ENCODE results near the gene GNG2. TPM values are rescaled to one million over a fixed set of nuclear protein-coding genes. Genes with fewer than 3 reads are reported as not detected.

The GNG2 gene
- total and polyA plus RNA-seq, 2 donors from 2014 or later, result 4.0 to 35.6 TPM

- intact Hi-C loops (cut with DNase I), result no loop called here
- Histone ChIP-seq H3K27me3 (ENCODE audit: control insufficient read depth, insufficient read depth, low read length) (no peaks in the 10 kb centered on the region), H3K4me3 (ENCODE audit: low read length in 3 of 3) (no peak overlapping the region), H3K9ac (ENCODE audit: low read length in 3 of 3) (no peak overlapping the region), H3K27ac (ENCODE audit: low read depth in 2 of 2, low read length in 2 of 2) (no peak overlapping the region), H3K9me3 (ENCODE audit: control insufficient read depth in 2 of 3, insufficient read depth in 1 of 3, low read length in 3 of 3) (no peaks in the 10 kb centered on the region), H3K4me1 (ENCODE audit: control insufficient read depth in 2 of 3, insufficient read depth in 2 of 3, low read depth in 1 of 3, low read length in 3 of 3) (no peaks in the 10 kb centered on the region), H3K36me3 (ENCODE audit: control insufficient read depth in 2 of 3, insufficient read depth in 3 of 3, low read length in 3 of 3) (no peaks in the 10 kb centered on the region)
- no peak for TF ChIP-seq CTCF (IDR thresholded peaks at IDR 0.05; ENCODE audit: borderline replicate concordance, extremely low read depth, insufficient read depth)
- DNase-seq, result no peak
- no peak for FAIRE-seq
Measured at GRCh38 chr14:51869411-51870100, 9.1 kb downstream of the GNG2 start.

- no peaks in the 10 kb centered on the region for H3K27me3 ChIP-seq (ENCODE audit: control insufficient read depth, insufficient read depth, low read length)
- no peak for TF ChIP-seq CTCF (IDR thresholded peaks at IDR 0.05; ENCODE audit: borderline replicate concordance, extremely low read depth, insufficient read depth)
- H3K9ac ChIP-seq (ENCODE audit: low read length in 3 of 3), result no peak overlapping the region
- H3K9me3 ChIP-seq (ENCODE audit: control insufficient read depth in 2 of 3, insufficient read depth in 1 of 3, low read length in 3 of 3), result no peaks in the 10 kb centered on the region
- no peaks in the 10 kb centered on the region for H3K4me1 ChIP-seq (ENCODE audit: control insufficient read depth in 2 of 3, insufficient read depth in 2 of 3, low read depth in 1 of 3, low read length in 3 of 3)
- FAIRE-seq, result no peak
- no peak overlapping the region for H3K27ac ChIP-seq (ENCODE audit: low read depth in 2 of 2, low read length in 2 of 2)
- DNase-seq, result no peak
- no peak overlapping the region for H3K4me3 ChIP-seq (ENCODE audit: low read length in 3 of 3)
- no peaks in the 10 kb centered on the region for H3K36me3 ChIP-seq (ENCODE audit: control insufficient read depth in 2 of 3, insufficient read depth in 3 of 3, low read length in 3 of 3)
- intact Hi-C loops (cut with DNase I), result no loop called here
Measured at GRCh38 chr14:51870606-51871005, 10.2 kb downstream of the GNG2 start.

- no peak overlapping the region for H3K9ac ChIP-seq (ENCODE audit: low read length in 3 of 3)
- H3K4me3 ChIP-seq (ENCODE audit: low read length in 3 of 3), result no peak overlapping the region
- no peak overlapping the region for H3K27ac ChIP-seq (ENCODE audit: low read depth in 2 of 2, low read length in 2 of 2)
- no peak for TF ChIP-seq CTCF (IDR thresholded peaks at IDR 0.05; ENCODE audit: borderline replicate concordance, extremely low read depth, insufficient read depth)
- H3K9me3 ChIP-seq (ENCODE audit: control insufficient read depth in 2 of 3, insufficient read depth in 1 of 3, low read length in 3 of 3), result no peaks in the 10 kb centered on the region
- no peaks in the 10 kb centered on the region for H3K4me1 ChIP-seq (ENCODE audit: control insufficient read depth in 2 of 3, insufficient read depth in 2 of 3, low read depth in 1 of 3, low read length in 3 of 3)
- no peaks in the 10 kb centered on the region for H3K27me3 ChIP-seq (ENCODE audit: control insufficient read depth, insufficient read depth, low read length)
- intact Hi-C loops (cut with DNase I), result no loop called here
- no peak for DNase-seq
- H3K36me3 ChIP-seq (ENCODE audit: control insufficient read depth in 2 of 3, insufficient read depth in 3 of 3, low read length in 3 of 3), result no peaks in the 10 kb centered on the region
- FAIRE-seq, result no peak
Measured at GRCh38 chr14:51871846-51872245, 11.4 kb downstream of the GNG2 start.

GRCh38 chr14:51872396-51872795 is 12.0 kb downstream of the GNG2 start:
- Histone ChIP-seq H3K9ac (ENCODE audit: low read length in 3 of 3) (no peak overlapping the region), H3K9me3 (ENCODE audit: control insufficient read depth in 2 of 3, insufficient read depth in 1 of 3, low read length in 3 of 3) (no peaks in the 10 kb centered on the region), H3K36me3 (ENCODE audit: control insufficient read depth in 2 of 3, insufficient read depth in 3 of 3, low read length in 3 of 3) (no peaks in the 10 kb centered on the region), H3K4me1 (ENCODE audit: control insufficient read depth in 2 of 3, insufficient read depth in 2 of 3, low read depth in 1 of 3, low read length in 3 of 3) (no peaks in the 10 kb centered on the region), H3K4me3 (ENCODE audit: low read length in 3 of 3) (no peak overlapping the region), H3K27me3 (ENCODE audit: control insufficient read depth, insufficient read depth, low read length) (no peaks in the 10 kb centered on the region), H3K27ac (ENCODE audit: low read depth in 2 of 2, low read length in 2 of 2) (no peak overlapping the region)
- FAIRE-seq (no peak), DNase-seq (no peak)
- intact Hi-C loops (cut with DNase I), result no loop called here
- TF ChIP-seq CTCF (IDR thresholded peaks at IDR 0.05; ENCODE audit: borderline replicate concordance, extremely low read depth, insufficient read depth), result no peak
